AG10803 (cell line): Measurements from ENCODE around the gene RELCH.

Experiments
- DNase-seq: peaks from one replicate; pipeline ENCODE4 v3.0.0; 2010; ENCODE audit warnings: low read depth
- H3K4me3 ChIP-seq: 2 replicates; pipeline ENCODE4 v1.5.1; 2011; ENCODE audit warnings: mild to moderate bottlenecking, low read length, control low read depth
- TF ChIP-seq, protein P1 (sequence below): conservative IDR thresholded peaks from 2 replicates; pipeline ENCODE4 v1.5.1; 2011; ENCODE audit warnings: mild to moderate bottlenecking, low read length, control low read depth, inconsistent platforms

RELCH gene

DNA sequence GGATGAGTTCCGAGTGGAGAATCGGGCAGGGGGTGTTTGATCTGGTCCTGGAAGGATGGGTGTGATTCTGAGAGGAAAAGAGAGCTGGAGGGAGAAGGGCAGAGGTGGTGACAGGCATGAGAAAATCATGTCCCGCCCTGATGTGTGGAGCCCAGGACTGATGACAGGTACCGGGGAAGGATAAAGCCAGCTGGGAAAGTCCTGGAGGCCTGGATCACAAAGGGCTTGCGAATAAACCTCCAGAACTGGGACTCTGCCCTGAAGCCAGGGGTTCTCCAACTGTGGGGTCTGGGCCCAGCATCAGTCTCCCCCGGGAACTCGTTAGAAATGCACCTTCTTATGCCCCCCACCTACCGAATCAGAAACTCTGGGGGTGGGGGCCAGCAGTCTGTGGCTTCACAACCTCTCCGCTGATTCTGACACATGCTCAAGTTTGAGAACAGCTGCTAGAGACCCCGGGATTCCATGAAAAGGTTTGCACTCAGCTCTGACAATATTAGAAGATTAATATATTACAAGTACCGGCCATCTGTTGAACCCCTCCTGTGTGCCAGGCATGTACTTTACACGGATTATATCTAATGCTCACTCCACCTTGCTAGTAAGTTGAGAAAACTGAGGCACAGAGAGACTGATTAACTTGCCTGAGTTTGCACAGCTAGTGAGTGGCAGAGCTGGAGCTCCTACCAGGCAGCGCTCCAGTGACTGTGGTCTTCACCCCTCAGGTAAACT, 146.1 kb downstream of the RELCH start:
- TF ChIP-seq, protein P1, sequence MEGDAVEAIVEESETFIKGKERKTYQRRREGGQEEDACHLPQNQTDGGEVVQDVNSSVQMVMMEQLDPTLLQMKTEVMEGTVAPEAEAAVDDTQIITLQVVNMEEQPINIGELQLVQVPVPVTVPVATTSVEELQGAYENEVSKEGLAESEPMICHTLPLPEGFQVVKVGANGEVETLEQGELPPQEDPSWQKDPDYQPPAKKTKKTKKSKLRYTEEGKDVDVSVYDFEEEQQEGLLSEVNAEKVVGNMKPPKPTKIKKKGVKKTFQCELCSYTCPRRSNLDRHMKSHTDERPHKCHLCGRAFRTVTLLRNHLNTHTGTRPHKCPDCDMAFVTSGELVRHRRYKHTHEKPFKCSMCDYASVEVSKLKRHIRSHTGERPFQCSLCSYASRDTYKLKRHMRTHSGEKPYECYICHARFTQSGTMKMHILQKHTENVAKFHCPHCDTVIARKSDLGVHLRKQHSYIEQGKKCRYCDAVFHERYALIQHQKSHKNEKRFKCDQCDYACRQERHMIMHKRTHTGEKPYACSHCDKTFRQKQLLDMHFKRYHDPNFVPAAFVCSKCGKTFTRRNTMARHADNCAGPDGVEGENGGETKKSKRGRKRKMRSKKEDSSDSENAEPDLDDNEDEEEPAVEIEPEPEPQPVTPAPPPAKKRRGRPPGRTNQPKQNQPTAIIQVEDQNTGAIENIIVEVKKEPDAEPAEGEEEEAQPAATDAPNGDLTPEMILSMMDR = no peak
- H3K4me3 ChIP-seq = no peak overlapping the region
- no peak for DNase-seq

DNA sequence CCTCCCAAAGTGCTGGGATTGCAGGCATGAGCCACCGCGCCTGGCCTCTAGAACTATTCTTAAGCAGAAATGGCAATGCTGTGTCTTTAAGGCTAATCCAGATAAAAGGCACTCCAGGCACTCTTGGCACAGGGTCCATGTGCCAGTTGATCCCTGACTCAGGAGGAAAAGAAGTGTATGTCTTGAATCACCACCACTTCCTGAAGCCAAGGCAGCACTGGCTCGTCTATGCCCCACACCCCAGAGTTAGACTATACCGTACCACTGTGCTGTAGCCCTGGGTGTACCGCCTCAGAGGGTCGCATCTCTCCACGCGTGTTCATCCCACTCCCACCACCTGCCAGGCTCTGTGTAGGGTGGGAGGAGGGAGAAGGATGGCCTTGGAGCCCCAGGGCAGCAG, 147.1 kb downstream of the RELCH start:
- H3K4me3 ChIP-seq = no peak overlapping the region
- peak; percentile 9 for DNase-seq
- TF ChIP-seq, protein P1 = no peak

DNA sequence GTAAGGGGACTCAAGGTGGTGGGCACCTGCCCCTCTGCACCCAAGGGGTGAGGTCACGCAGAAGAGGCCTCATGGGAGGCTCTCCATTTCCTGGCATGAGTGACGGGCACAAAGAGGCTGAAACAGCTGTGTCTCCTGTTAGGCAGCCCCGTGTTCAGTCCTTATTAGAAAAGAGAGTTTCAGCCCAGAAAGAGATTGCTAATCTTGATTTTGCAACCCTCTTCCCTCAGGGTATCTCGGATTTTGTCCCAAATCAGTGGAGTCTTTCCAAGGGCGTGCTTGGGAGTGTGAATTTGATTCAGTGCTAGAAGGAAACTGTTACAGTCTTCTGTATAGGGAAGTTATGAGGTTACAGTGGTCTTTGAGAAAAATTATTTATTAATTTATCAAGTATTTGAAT, 148.4 kb downstream of the RELCH start:
- no peak for DNase-seq
- TF ChIP-seq, protein P1 = no peak
- no peak overlapping the region for H3K4me3 ChIP-seq

DNA sequence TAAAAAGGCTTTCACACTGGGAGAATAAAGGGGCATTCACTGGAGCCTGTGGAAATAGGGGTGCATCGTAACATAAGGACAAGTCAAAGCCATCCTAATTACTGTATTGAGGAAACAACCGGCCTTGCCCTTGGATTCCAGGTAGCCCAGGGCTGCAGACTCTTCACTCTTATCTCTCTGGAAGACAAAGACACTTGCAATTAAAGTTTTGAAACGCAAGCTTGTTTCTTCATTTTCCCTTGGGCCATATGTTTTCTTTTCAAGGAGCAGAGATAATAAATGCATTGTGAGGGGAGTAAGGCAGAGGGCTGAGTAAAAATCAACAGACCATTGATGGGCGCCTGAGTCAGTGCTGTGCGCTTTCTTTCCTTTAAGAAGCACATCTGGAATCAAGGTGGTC, 149.6 kb downstream of the RELCH start:
- H3K4me3 ChIP-seq = no peak overlapping the region
- TF ChIP-seq, protein P1 = no peak
- DNase-seq = no peak

DNA sequence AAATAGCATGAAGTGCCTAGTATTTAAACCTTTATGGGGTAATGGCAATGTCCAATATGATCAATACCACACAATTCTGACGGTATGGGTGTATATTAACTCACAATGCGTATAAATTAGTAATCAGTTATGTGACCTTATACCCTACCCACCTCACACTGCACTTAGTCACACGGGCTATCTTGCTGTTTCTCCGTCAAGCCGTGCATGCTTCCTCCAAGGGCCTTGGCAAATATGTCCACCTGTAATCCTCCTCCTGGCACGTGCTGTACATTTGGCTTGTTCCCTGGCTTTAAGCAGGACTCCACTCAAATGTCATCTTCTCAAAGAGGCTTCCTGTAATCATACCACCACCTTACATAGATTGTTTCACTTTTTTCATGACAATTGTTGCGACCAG, 150.3 kb downstream of the RELCH start:
- no peak overlapping the region for H3K4me3 ChIP-seq
- no peak for DNase-seq
- TF ChIP-seq, protein P1 = no peak

DNA sequence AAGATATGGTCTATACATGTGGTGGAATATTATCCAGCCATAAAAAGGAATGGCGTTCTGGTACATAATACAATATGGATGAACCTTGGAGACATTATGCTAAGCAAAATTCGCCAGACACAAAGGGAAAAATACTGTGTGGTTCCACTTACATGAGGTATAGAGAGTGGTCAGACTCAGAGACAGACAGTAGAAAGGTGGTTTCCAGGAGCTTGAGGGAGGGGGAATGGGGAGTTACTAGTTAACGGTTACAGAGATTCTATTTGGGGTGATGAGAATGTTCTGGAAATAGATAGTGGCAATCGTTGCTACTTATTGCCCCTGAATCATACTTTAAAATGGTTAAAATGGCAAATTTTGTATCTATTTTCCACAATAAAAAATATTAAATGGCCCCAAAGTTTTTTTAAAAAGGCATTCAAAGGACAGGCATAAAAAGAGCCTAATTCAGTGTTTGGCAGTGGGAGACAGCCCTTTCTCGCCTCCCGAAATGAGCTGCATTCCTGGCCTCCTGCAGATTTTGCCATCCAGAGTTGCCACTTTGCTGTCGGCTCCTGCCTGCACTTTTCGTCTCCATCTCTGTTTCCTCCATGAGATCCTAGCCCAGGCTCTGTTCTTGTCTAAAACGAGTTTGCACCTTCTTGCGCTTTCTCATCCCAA, 151.5 kb downstream of the RELCH start:
- H3K4me3 ChIP-seq = no peak overlapping the region
- no peak for DNase-seq
- TF ChIP-seq, protein P1 = no peak
